Stimulated activated CD4-positive, alpha-beta T cell treated with anti-CD3 and anti-CD28 coated beads, Interleukin-15, amount 100 ng/mL, for 1 hour (primary cell): Measurements from ENCODE around the gene CIPC.

ENCODE experiments used
- DNase-seq, 2 donors: peaks; one replicate each; pipeline ENCODE4 v3.0.0-alpha.2; 2020; ENCODE audit warnings: low read depth in 1 of 2, low spot score in 1 of 2

The CIPC gene

GRCh38 chr14:77097700-77098528, at the start of gene CIPC:
Gene CIPC (plus strand): TSS chr14:77098258. CDS start chr14:77105709, 7,451 bp downstream.
- peak; percentile 97 for DNase-seq

DNA sequence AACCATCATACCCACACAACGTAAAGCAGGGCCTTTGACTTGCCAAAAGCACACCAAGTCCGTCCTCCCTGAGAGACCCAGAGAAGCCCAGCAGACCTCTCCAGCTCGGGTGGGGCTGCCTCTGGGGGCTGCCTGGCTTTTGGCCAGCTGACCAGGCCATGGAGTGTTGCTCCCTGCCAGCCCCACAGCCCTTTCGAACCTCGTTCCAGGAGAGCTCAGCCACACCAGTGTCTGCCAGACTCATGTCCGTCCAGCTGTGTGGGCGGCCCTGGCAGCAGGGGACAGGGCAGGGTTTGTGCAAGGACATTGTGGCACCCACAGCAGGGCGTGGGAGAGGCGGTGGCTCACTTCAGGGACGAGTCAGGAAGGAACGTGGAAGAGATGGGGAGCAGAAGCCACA, 46.9 kb upstream of the CIPC start:
- no peak for DNase-seq

DNA sequence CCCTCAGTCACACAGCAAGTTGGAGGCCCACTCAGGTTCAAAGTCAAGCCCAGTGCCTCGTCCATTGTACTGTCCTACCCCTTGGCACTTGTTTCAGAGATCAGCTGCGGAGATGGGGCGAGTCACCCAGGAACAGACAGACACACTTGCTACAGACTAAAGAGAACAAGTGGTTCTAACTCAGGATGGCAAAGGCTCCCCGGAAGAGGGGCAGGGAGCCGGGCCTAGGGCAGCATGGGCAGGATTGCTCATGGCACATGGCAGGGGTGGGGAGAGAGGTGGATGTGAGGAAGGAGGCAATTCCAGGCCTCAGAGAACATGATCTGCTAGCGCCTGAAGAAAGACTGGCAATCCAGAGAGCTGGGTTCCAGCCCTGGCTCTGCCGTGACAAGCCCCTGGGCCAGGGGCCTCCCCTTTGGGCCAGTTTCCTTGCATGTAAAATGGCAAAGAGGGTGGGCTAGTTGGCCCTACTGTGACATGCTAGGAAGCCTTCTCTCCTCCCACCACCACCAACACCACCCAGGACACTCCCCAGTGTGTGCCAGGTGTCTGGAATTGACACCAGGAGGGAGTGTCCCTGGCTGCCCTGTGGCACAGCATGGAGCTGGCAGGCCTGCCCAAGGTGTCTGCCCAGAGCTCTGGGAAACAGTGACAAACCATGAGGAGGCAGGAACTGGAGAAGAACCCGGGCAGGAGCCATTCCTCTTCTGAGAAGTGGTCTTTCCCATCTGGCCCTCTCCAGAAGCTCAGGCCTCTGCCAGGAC, 45.6 kb upstream of the CIPC start:
- no peak for DNase-seq

- peak; percentile 40 to 77 for DNase-seq
Measured at GRCh38 chr14:77053046-77053841, 44.8 kb upstream of the CIPC start.

DNA sequence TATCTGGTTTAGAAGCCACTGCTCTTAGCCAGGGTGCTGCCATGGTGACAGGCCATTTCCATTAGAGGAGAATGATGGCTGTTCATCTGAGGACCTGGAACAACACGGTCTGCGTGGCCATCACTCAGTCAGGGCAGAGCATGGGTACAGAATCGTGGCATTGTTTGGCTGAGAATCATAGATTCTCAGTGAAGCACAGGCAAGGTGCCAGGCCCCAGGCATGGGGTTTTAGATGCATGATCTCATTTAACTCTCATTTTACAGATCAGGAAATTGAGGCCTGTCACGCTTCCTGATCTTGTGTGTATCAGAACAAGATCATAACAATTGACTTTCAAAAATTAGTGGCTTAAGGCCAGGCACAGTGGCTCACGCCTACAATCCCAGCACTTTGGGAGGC, 42.8 kb upstream of the CIPC start:
- no peak for DNase-seq

- DNase-seq = no peak
Measured at GRCh38 chr14:77055981-77056380, 42.1 kb upstream of the CIPC start.

GRCh38 chr14:77058117-77058516, 39.9 kb upstream of the CIPC start:
- DNase-seq = no peak

- no peak for DNase-seq
Measured at GRCh38 chr14:77058785-77059184, 39.3 kb upstream of the CIPC start.

- no peak for DNase-seq
Measured at GRCh38 chr14:77059276-77059915, 38.7 kb upstream of the CIPC start.

DNA sequence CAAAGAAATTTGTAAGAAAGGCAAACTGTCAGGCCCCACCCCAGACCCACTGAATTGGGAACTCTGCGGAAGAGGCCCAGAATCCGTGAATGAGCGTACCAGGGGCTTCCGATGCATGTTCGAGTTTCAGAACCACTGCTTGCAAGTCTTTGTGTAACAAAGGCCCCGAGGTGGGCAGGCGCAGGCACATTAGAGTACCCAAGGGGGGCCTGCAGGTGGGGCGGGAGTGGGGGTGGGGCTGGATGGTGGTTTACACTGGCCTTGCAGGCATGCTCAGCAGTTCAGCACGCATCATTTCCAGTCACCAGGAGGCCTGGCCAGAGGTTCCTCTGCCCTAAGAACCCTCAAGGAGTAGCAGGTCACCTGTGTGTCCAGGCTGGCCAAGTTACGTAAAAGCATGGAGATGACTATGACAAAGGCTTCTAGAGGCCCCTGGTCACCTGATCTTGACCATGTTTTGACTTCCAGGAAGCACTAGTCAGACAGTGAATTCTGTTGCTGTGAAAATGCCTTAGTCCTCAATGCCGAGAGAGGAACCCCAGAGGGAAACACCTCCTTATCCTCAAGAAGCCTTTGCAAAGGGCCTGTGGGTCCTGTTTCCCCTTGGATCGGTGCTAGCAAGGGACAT, 36.3 kb upstream of the CIPC start:
- DNase-seq = no peak

- no peak for DNase-seq
Measured at GRCh38 chr14:77062261-77062660, 35.8 kb upstream of the CIPC start.

DNA sequence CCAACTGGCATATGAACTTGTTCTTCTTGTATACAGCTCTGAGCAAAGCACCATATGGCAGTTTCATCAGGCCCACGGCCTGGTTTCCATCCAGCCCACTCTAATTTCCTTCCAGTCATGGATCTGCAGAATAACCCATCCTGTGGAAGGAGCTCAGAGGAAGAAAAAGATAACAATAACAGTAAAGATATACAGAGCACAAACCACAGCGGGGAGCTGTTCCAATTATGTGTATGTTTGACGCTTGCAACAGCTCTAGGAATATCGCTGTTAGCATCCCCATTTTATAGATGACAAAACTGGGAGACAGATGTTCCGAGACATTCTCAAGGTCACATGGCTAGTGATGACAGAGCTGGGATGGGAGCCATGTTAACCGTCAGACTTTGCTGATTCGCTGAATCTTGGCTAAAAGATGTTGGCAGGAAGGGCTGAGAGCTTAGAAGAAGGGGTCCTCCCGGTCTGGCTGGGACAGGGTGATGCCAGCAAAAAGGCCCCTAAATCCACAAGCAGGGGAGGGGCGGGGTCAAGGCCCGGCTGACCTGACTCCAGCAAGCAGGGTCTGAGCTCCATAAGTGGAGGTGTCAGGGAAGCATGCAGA, 34.4 kb upstream of the CIPC start:
- DNase-seq = no peak

DNA sequence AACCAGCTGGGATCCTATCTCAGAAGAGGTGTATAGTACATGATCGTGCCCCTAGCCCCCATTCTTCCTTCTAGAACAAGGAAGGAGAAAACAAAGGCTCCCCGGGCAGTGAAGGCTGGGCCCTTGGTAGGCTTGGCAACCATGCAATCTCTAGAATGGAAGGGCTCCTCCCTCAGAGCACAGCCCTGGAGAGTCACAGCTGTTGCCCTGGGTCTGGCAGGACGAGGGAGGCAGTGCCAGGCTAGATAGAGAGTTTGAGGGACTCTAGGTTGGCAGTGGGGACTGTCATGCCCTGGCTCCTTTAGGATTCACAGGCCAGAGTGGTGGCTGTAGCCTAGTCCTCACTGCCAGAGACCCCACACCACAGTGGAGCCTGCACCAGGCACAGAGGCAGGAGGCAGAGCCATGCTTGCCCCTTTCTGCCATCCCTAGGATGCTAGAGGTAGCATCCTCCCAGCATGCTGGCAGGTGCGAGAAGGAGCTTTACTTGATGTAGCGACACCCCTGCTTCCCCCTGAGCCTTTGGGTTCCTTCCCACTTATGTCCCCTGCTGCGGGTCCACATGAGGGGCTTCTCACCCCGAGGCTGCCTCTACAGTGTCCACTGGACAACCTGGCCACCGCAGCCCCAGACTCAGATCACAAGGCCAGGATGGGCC, 33.4 kb upstream of the CIPC start:
- no peak for DNase-seq

GRCh38 chr14:77065851-77066577, 32.0 kb upstream of the CIPC start:
- no peak for DNase-seq

DNA sequence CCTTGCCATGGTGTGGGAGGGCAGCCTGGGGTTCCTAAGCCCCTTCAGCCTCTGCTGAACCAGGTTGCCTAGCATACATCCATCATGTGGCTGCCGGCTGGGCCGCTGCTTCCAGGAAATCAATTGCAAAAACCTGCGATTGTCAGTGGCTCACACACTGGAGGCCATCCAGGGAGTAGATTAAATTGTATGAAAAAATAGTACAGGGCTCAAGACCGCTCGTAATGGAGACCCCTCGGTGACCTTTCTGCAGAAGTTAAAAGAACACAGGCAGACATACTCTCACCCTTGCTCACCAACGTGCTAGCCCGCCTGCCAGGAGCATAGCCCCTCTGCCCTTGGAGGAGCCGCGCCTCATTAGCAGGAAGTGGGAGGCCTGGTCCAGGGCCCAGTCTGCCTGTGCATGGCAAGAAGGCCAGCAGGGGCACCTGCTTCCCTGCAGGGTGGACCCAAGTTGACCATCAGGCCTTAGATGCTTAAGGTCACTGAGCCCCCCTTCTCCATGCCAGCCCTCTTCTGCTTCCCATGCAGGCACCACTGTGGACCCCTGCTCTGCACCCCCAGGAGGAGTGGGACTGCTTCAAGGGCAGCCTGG, 31.4 kb upstream of the CIPC start:
- no peak for DNase-seq

GRCh38 chr14:77067632-77068516, 30.2 kb upstream of the CIPC start:
- DNase-seq = peak; percentile 17 to 34

DNA sequence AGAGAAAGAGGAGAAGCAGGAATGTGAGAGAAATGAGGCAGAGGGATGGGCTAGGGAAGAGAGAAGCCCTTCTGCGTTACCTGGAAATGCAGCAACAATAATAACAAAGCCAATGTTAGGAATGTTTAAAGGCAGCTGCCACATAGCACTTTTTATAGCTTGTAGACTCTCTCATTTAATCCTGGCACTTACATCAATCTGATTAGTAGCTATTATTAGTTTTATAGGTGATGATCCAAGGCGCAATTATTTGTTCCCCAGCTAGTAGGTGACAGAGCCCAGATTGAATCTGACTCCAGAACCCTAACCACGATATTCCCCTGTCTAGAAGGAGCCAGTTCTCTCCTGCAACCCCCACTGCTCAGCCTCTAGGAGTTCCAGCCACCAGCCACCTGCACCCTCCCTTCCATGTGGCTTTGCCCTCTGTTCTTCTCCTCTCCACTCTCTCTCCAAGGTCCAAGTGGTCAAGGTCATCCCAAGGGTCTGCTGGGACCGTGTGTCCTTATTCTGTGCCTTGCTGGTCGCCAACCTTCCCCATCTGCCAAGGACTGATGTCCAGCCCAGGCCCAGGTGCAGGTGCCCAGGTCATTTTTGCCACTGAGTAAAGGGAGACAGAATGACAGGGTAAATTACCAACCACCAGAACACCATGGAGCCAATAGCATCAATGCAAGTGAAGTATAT, 29.4 kb upstream of the CIPC start:
- DNase-seq = no peak
